PC-9 (cell line): ENCODE results near the gene C1QC. TPM values are rescaled to one million over a fixed set of nuclear protein-coding genes. Genes with fewer than 3 reads are reported as not detected.

Experiments used
- BruUV-seq: library from RNA; stranded (reverse); fragments of 400-500 nt; replicated peaks from 2 replicates; lab custom pipeline; 2021; lab: Mats Ljungman, UMichigan
- CTCF ChIA-PET: fragments of 300-600 bp; sonication (Branson Sonifier 250); formaldehyde crosslinking; loops from one replicate; lab custom pipeline; 2022; ENCODE audit warnings: antibody characterized with exemption; lab: Charles Lee
- POLR2A ChIA-PET: fragments of 300-600 bp; sonication (Branson Sonifier 250); formaldehyde crosslinking; loops from one replicate; lab custom pipeline; 2022; ENCODE audit warnings: antibody characterized with exemption; ENCODE audit not compliant: unreplicated experiment; lab: Charles Lee
- DNase-seq, 2 experiments: peaks; one replicate each; pipeline versions ENCODE4 v3.0.0 to v3.0.0-alpha.2; 2015 to 2022; ENCODE audit warnings: mixed read lengths in 1 of 2
- H2AFZ ChIP-seq: fragments of 200-600 bp; sonication (generic); 2 replicates; pipeline ENCODE4 v1.8.1; 2017; ENCODE audit warnings: antibody characterized with exemption
- H3F3A ChIP-seq: fragments of 200-600 bp; sonication (generic); 2 replicates; pipeline ENCODE4 v1.8.1; 2017; ENCODE audit warnings: antibody characterized with exemption, mild to moderate bottlenecking, low read depth; ENCODE audit not compliant: insufficient read depth
- H3K27ac ChIP-seq: fragments of 200-600 bp; sonication (generic); 2 replicates; pipeline ENCODE4 v1.6.1; 2016; ENCODE audit warnings: mixed run types
- H3K27me3 ChIP-seq: fragments of 200-600 bp; sonication (generic); 2 replicates; pipeline ENCODE4 v1.6.1; 2016; ENCODE audit warnings: low read depth, mixed run types; ENCODE audit not compliant: insufficient read depth
- H3K36me3 ChIP-seq: fragments of 200-600 bp; sonication (generic); 2 replicates; pipeline ENCODE4 v1.6.1; 2016; ENCODE audit warnings: low read depth, mixed run types
- H3K4me1 ChIP-seq: fragments of 200-600 bp; sonication (generic); replicated peaks from 2 replicates; pipeline ENCODE4 v1.6.1; 2016; ENCODE audit warnings: mixed run types; ENCODE audit not compliant: insufficient read depth
- H3K4me2 ChIP-seq: fragments of 200-600 bp; sonication (generic); 2 replicates; pipeline ENCODE4 v1.6.1; 2017; ENCODE audit warnings: mixed run types
- H3K4me3 ChIP-seq: fragments of 200-600 bp; sonication (generic); 2 replicates; pipeline ENCODE4 v1.6.1; 2016; ENCODE audit warnings: mixed run types
- H3K79me2 ChIP-seq: fragments of 200-600 bp; sonication (generic); 2 replicates; pipeline ENCODE4 v1.6.1; 2017; ENCODE audit warnings: low read depth, mixed run types
- H3K9me2 ChIP-seq: fragments of 200-600 bp; sonication (generic); 2 replicates; pipeline ENCODE4 v1.8.1; 2017; ENCODE audit warnings: mild to moderate bottlenecking; ENCODE audit not compliant: insufficient read depth
- H3K9me3 ChIP-seq: fragments of 200-600 bp; sonication (generic); 2 replicates; pipeline ENCODE4 v1.8.1; 2016; ENCODE audit warnings: low read depth; ENCODE audit not compliant: insufficient read depth
- H4K20me1 ChIP-seq: fragments of 200-600 bp; sonication (generic); 2 replicates; pipeline ENCODE4 v1.8.1; 2017; ENCODE audit not compliant: insufficient read depth
- CTCF ChIP-seq: fragments of 200-600 bp; sonication (generic); conservative IDR thresholded peaks from 2 replicates; pipeline ENCODE4 v1.6.1; 2017; ENCODE audit warnings: mixed run types, antibody characterized with exemption, mild to moderate bottlenecking, moderate library complexity
- EZH2 ChIP-seq: fragments of 200-600 bp; sonication (generic); IDR thresholded peaks from 2 replicates; pipeline ENCODE4 v1.8.0; 2017; ENCODE audit warnings: antibody characterized with exemption, low read depth
- intact Hi-C: fragments of 100-400 bp; cut with micrococcal nuclease; formaldehyde crosslinking; loops from one replicate; pipeline ENCODE4 v1.10.0; 2022; ENCODE audit not compliant: unreplicated experiment
- total RNA-seq: library from RNA; stranded (reverse); gene quantifications from 2 replicates; pipeline ENCODE4 v1.2.3, GENCODE V29; 2021

The C1QC gene
- total RNA-seq, 1 experiment from 2014 or later = not detected

- H3K9me3 ChIP-seq = no peaks in the 10 kb centered on the region
- H3K27ac ChIP-seq = no peak overlapping the region
- no peaks in the 10 kb centered on the region for H3K9me2 ChIP-seq
- no TSS peak for BruUV-seq
- no peaks in the 10 kb centered on the region for H3F3A ChIP-seq
- no peak overlapping the region for H2AFZ ChIP-seq
- peaks cover 42% of the 10 kb centered on the region for H3K27me3 ChIP-seq
- H4K20me1 ChIP-seq = no peaks in the 10 kb centered on the region
- H3K36me3 ChIP-seq = no peaks in the 10 kb centered on the region
- H3K4me2 ChIP-seq = no peak overlapping the region
- no peaks in the 10 kb centered on the region for H3K4me1 ChIP-seq
- intact Hi-C loops = no loop called here
- TF ChIP-seq CTCF (peak; percentile 54; the same call in 1 of the 2 replicates), EZH2 (no peak)
- H3K79me2 ChIP-seq = no peaks in the 10 kb centered on the region
- ChIA-PET POLR2A (no interaction called here), CTCF (interaction anchor here (0.6 kb wide), 1 partner anchor 369 kb away, joined by 3 read pairs; no protein-coding TSS in a partner anchor)
- no peak for DNase-seq
- H3K4me3 ChIP-seq = no peak overlapping the region
Measured at GRCh38 chr1:22658385-22659163, 15.1 kb downstream of the C1QC start.

GRCh38 chr1:22660716-22661241 lies 17.3 kb downstream of the C1QC start:
- Histone ChIP-seq H3K4me1 (no peaks in the 10 kb centered on the region), H3K36me3 (no peaks in the 10 kb centered on the region), H3K27ac (no peak overlapping the region), H3K79me2 (no peaks in the 10 kb centered on the region), H3F3A (no peaks in the 10 kb centered on the region), H3K9me3 (no peaks in the 10 kb centered on the region), H3K4me3 (no peak overlapping the region), H3K27me3 (peaks cover 28% of the 10 kb centered on the region), H3K4me2 (no peak overlapping the region), H4K20me1 (no peaks in the 10 kb centered on the region), H2AFZ (no peak overlapping the region), H3K9me2 (no peaks in the 10 kb centered on the region)
- intact Hi-C loops = no loop called here
- CTCF ChIA-PET = no interaction called here
- POLR2A ChIA-PET = no interaction called here
- no peak for TF ChIP-seq CTCF
- no peak for TF ChIP-seq EZH2
- BruUV-seq = no TSS peak
- no peak for DNase-seq

GRCh38 chr1:22661880-22662279 lies 18.4 kb downstream of the C1QC start:
- intact Hi-C loops = no loop called here
- Histone ChIP-seq H2AFZ (no peak overlapping the region), H3K27ac (no peak overlapping the region), H3K36me3 (no peaks in the 10 kb centered on the region), H3K27me3 (peaks cover 18% of the 10 kb centered on the region), H4K20me1 (no peaks in the 10 kb centered on the region), H3K9me3 (no peaks in the 10 kb centered on the region), H3K4me3 (no peak overlapping the region), H3F3A (no peaks in the 10 kb centered on the region), H3K79me2 (no peaks in the 10 kb centered on the region), H3K9me2 (no peaks in the 10 kb centered on the region), H3K4me1 (no peaks in the 10 kb centered on the region), H3K4me2 (no peak overlapping the region)
- ChIA-PET POLR2A (no interaction called here), CTCF (no interaction called here)
- BruUV-seq = no TSS peak
- TF ChIP-seq EZH2 (no peak), CTCF (no peak)
- no peak for DNase-seq
